WTC11 (cell line): Measurements from ENCODE around the gene SPOCK1. TPM values are rescaled to one million over a fixed set of nuclear protein-coding genes. Genes with fewer than 3 reads are reported as not detected.

Experiments
- ATAC-seq: fragments of 200-7000 bp; cut with Tn5 transposase; 2 replicates; pipeline ENCODE4 v1.10.0; 2021; ENCODE audit warnings: mild to moderate bottlenecking, moderate library complexity
- CTCF ChIA-PET: fragments of 300-600 bp; sonication (Branson Sonifier 250); formaldehyde crosslinking; loops from one replicate; lab custom pipeline; 2021; ENCODE audit warnings: antibody characterized with exemption; lab: Charles Lee
- POLR2A ChIA-PET: fragments of 350-600 bp; sonication (Branson Sonifier 250); formaldehyde crosslinking; loops from one replicate; lab custom pipeline; 2021; ENCODE audit warnings: antibody characterized with exemption; lab: Charles Lee
- DNase-seq: peaks from one replicate; pipeline ENCODE4 v3.0.0; 2021; ENCODE audit warnings: low spot score
- H3K27ac Mint-ChIP-seq: 2 replicates; pipeline ENCODE4 v1.8.0; 2021; ENCODE audit warnings: mixed read lengths
- H3K27me3 Mint-ChIP-seq: 2 replicates; pipeline ENCODE4 v1.8.0; 2021; ENCODE audit warnings: low read depth, mild to moderate bottlenecking, moderate library complexity, mixed read lengths
- H3K36me3 Mint-ChIP-seq: 2 replicates; pipeline ENCODE4 v1.8.0; 2021; ENCODE audit warnings: mixed read lengths
- H3K4me1 Mint-ChIP-seq: 2 replicates; pipeline ENCODE4 v1.8.0; 2022; ENCODE audit warnings: mixed read lengths
- H3K4me3 Mint-ChIP-seq: 2 replicates; pipeline ENCODE4 v1.8.0; 2021; ENCODE audit warnings: mild to moderate bottlenecking, moderate library complexity, mixed read lengths
- H3K9me3 Mint-ChIP-seq: 2 replicates; pipeline ENCODE4 v1.8.0; 2021; ENCODE audit warnings: mixed read lengths
- CREB1 ChIP-seq: sonication (generic); formaldehyde crosslinking; IDR thresholded peaks from 2 replicates; pipeline ENCODE4 v1.8.0; 2023; ENCODE audit warnings: mild to moderate bottlenecking, missing genetic modification reagents
- FOXJ3 ChIP-seq: sonication (generic); formaldehyde crosslinking; IDR thresholded peaks from 2 replicates; pipeline ENCODE4 v1.9.0; 2021; ENCODE audit warnings: missing genetic modification reagents, mild to moderate bottlenecking, borderline replicate concordance
- FOXK1 ChIP-seq: sonication (generic); formaldehyde crosslinking; IDR thresholded peaks from 2 replicates; pipeline ENCODE4 v1.8.0; 2022; ENCODE audit warnings: mild to moderate bottlenecking, moderate library complexity, missing genetic modification reagents
- JAZF1 ChIP-seq: fragments of 250-450 bp; sonication (Bioruptor Pico); IDR thresholded peaks from 2 replicates; pipeline ENCODE4 v1.9.0; 2021; ENCODE audit warnings: moderate library complexity, mild to moderate bottlenecking, inconsistent platforms
- JUN ChIP-seq: sonication (generic); formaldehyde crosslinking; IDR thresholded peaks from 2 replicates; pipeline ENCODE4 v1.8.0; 2023; ENCODE audit warnings: mild to moderate bottlenecking, missing genetic modification reagents
- NFYB ChIP-seq: sonication (generic); formaldehyde crosslinking; conservative IDR thresholded peaks from 2 replicates; pipeline ENCODE4 v1.8.0; 2022; ENCODE audit warnings: low read depth, missing genetic modification reagents
- NR1H2 ChIP-seq: sonication (generic); formaldehyde crosslinking; IDR thresholded peaks from 2 replicates; pipeline ENCODE4 v1.9.0; 2021; ENCODE audit warnings: mild to moderate bottlenecking, moderate library complexity, missing genetic modification reagents
- NR2C2 ChIP-seq: sonication (generic); formaldehyde crosslinking; IDR thresholded peaks from 2 replicates; pipeline ENCODE4 v1.8.0; 2022; ENCODE audit warnings: mild to moderate bottlenecking, missing genetic modification reagents
- SMAD4 ChIP-seq: sonication (generic); formaldehyde crosslinking; IDR thresholded peaks from 2 replicates; pipeline ENCODE4 v1.8.0; 2022; ENCODE audit warnings: mild to moderate bottlenecking, missing genetic modification reagents
- ZNF396 ChIP-seq: fragments of 250-450 bp; sonication (Bioruptor Pico); IDR thresholded peaks from 2 replicates; pipeline ENCODE4 v1.8.0; 2021; ENCODE audit warnings: mild to moderate bottlenecking, moderate library complexity, borderline replicate concordance
- total RNA-seq: library from RNA; stranded (reverse); gene quantifications from 3 replicates; pipeline ENCODE4 v1.2.3, GENCODE V29; 2021
- TF ChIP-seq, protein P1 (sequence below): sonication (generic); formaldehyde crosslinking; IDR thresholded peaks from 2 replicates; pipeline ENCODE4 v1.8.1; 2022; ENCODE audit warnings: low read depth, missing genetic modification reagents, borderline replicate concordance
- TF ChIP-seq, protein P2 (sequence below): sonication (generic); formaldehyde crosslinking; IDR thresholded peaks from 2 replicates; pipeline ENCODE4 v1.8.1; 2023; ENCODE audit warnings: mild to moderate bottlenecking, moderate library complexity, missing genetic modification reagents
- TF ChIP-seq, protein P3 (sequence below): sonication (generic); formaldehyde crosslinking; conservative IDR thresholded peaks from 2 replicates; pipeline ENCODE4 v1.8.1; 2023; ENCODE audit warnings: mild to moderate bottlenecking, low read depth, missing genetic modification reagents, moderate library complexity
- TF ChIP-seq, protein P4 (sequence below): sonication (generic); formaldehyde crosslinking; IDR thresholded peaks from 2 replicates; pipeline ENCODE4 v1.8.0; 2022; ENCODE audit warnings: mild to moderate bottlenecking, missing genetic modification reagents
- TF ChIP-seq, protein P5 (sequence below): fragments of 250-450 bp; sonication (Bioruptor Pico); IDR thresholded peaks from 2 replicates; pipeline ENCODE4 v2.1.2; 2022; ENCODE audit warnings: mild to moderate bottlenecking, moderate library complexity
- TF ChIP-seq, protein P6 (sequence below): sonication (generic); formaldehyde crosslinking; IDR thresholded peaks from 2 replicates; pipeline ENCODE4 v1.8.0; 2022; ENCODE audit warnings: mild to moderate bottlenecking, missing genetic modification reagents
- TF ChIP-seq, protein P7 (sequence below): sonication (generic); formaldehyde crosslinking; IDR thresholded peaks from 2 replicates; pipeline ENCODE4 v1.8.1; 2023; ENCODE audit warnings: mild to moderate bottlenecking, missing genetic modification reagents, moderate library complexity
- TF ChIP-seq, protein P8 (sequence below): sonication (generic); formaldehyde crosslinking; IDR thresholded peaks from 2 replicates; pipeline ENCODE4 v1.8.1; 2023; ENCODE audit warnings: mild to moderate bottlenecking, missing genetic modification reagents, moderate library complexity
- TF ChIP-seq, protein P9 (sequence below): fragments of 250-450 bp; sonication (Bioruptor Pico); IDR thresholded peaks from 2 replicates; pipeline ENCODE4 v1.9.0; 2021; ENCODE audit warnings: mild to moderate bottlenecking

The SPOCK1 gene
- total RNA-seq, 1 experiment from 2014 or later, result 15.2 TPM

DNA sequence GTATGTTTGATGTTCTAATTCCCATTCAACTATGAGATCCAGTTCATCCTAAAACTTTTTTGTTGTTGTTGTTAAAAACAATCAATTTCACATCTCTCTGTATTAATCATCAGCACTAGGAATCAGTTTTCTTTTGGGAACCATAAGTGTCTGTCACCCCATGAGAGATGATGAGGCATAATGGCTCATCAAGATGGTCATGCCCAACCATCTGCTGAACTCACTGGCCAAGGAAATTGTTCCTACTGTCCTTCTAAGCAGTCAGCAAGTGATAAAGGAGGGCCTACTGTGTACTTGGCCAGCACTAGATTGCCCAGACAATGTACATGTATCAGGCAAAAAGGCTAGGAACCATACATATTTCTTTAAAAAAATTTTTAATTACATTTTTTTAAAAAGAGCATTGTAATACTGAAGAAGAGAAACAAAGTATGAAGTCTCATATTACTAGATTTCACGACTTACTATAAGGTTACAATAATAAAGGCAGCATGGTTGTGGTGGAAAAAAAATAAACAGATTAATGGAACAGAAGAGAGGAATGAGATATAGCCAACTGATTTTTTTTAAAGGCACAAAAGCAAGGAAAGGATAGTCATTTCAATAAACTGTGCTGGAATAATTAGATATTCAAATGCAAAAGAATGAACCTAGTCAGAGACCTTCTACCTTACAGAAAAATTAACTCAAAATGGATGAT, 458.3 kb downstream of the SPOCK1 start (continued):
- TF ChIP-seq ZNF396 (CRISPR knock-in tag) (no peak), CREB1 (CRISPR knock-in tag) (no peak), JUN (CRISPR knock-in tag) (no peak)
- TF ChIP-seq, protein P1, sequence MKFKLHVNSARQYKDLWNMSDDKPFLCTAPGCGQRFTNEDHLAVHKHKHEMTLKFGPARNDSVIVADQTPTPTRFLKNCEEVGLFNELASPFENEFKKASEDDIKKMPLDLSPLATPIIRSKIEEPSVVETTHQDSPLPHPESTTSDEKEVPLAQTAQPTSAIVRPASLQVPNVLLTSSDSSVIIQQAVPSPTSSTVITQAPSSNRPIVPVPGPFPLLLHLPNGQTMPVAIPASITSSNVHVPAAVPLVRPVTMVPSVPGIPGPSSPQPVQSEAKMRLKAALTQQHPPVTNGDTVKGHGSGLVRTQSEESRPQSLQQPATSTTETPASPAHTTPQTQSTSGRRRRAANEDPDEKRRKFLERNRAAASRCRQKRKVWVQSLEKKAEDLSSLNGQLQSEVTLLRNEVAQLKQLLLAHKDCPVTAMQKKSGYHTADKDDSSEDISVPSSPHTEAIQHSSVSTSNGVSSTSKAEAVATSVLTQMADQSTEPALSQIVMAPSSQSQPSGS (CRISPR knock-in tag), result no peak

DNA sequence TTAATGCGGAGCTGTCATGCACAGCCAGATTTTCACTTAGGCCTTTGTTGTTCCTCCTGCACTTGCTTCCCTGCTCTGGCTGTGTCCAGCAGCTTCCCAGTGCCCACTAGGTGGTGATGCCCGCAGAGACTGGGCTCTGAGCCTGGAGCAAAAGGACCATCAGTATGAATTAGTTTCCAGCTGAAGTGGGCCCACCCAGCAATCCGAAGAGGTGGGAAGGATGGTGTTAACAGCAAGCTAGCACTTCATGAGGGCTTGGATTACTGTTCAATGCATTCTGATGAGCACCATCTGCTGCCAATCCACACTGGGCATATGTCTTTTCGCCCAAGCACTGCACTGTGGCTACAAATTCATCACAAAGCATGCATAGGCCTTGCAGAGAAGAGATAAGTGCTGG, 459.1 kb downstream of the SPOCK1 start:
- Mint-ChIP-seq H3K27me3 (no peaks in the 10 kb centered on the region), H3K4me1 (peaks cover 49% of the 10 kb centered on the region), H3K4me3 (no peak overlapping the region), H3K9me3 (peaks cover 35% of the 10 kb centered on the region), H3K27ac (no peak overlapping the region), H3K36me3 (peaks cover 11% of the 10 kb centered on the region)
- DNase-seq (no peak), ATAC-seq (no peak)
- POLR2A ChIA-PET, result no interaction called here
- CTCF ChIA-PET, result interaction anchor here (1.3 to 1.7 kb wide), 2 partner anchors 17 to 35 kb away, joined by 3 to 5 read pairs; no protein-coding TSS in a partner anchor
- TF ChIP-seq NR2C2, result no peak
- TF ChIP-seq NR1H2, result no peak
- TF ChIP-seq, protein P2, sequence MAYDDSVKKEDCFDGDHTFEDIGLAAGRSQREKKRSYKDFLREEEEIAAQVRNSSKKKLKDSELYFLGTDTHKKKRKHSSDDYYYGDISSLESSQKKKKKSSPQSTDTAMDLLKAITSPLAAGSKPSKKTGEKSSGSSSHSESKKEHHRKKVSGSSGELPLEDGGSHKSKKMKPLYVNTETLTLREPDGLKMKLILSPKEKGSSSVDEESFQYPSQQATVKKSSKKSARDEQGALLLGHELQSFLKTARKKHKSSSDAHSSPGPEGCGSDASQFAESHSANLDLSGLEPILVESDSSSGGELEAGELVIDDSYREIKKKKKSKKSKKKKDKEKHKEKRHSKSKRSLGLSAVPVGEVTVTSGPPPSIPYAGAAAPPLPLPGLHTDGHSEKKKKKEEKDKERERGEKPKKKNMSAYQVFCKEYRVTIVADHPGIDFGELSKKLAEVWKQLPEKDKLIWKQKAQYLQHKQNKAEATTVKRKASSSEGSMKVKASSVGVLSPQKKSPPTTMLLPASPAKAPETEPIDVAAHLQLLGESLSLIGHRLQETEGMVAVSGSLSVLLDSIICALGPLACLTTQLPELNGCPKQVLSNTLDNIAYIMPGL (CRISPR knock-in tag), result no peak
- TF ChIP-seq, protein P3, sequence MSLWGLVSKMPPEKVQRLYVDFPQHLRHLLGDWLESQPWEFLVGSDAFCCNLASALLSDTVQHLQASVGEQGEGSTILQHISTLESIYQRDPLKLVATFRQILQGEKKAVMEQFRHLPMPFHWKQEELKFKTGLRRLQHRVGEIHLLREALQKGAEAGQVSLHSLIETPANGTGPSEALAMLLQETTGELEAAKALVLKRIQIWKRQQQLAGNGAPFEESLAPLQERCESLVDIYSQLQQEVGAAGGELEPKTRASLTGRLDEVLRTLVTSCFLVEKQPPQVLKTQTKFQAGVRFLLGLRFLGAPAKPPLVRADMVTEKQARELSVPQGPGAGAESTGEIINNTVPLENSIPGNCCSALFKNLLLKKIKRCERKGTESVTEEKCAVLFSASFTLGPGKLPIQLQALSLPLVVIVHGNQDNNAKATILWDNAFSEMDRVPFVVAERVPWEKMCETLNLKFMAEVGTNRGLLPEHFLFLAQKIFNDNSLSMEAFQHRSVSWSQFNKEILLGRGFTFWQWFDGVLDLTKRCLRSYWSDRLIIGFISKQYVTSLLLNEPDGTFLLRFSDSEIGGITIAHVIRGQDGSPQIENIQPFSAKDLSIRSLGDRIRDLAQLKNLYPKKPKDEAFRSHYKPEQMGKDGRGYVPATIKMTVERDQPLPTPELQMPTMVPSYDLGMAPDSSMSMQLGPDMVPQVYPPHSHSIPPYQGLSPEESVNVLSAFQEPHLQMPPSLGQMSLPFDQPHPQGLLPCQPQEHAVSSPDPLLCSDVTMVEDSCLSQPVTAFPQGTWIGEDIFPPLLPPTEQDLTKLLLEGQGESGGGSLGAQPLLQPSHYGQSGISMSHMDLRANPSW (CRISPR knock-in tag), result no peak
- TF ChIP-seq, protein P4, sequence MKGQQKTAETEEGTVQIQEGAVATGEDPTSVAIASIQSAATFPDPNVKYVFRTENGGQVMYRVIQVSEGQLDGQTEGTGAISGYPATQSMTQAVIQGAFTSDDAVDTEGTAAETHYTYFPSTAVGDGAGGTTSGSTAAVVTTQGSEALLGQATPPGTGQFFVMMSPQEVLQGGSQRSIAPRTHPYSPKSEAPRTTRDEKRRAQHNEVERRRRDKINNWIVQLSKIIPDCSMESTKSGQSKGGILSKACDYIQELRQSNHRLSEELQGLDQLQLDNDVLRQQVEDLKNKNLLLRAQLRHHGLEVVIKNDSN (CRISPR knock-in tag), result no peak
- no peak for TF ChIP-seq ZNF396 (CRISPR knock-in tag)
- TF ChIP-seq FOXJ3 (CRISPR knock-in tag), result no peak
- TF ChIP-seq, protein P5, sequence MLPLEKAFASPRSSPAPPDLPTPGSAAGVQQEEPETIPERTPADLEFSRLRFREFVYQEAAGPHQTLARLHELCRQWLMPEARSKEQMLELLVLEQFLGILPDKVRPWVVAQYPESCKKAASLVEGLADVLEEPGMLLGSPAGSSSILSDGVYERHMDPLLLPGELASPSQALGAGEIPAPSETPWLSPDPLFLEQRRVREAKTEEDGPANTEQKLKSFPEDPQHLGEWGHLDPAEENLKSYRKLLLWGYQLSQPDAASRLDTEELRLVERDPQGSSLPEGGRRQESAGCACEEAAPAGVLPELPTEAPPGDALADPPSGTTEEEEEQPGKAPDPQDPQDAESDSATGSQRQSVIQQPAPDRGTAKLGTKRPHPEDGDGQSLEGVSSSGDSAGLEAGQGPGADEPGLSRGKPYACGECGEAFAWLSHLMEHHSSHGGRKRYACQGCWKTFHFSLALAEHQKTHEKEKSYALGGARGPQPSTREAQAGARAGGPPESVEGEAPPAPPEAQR (CRISPR knock-in tag), result no peak
- no peak for TF ChIP-seq NFYB (CRISPR knock-in tag)
- TF ChIP-seq, protein P6, sequence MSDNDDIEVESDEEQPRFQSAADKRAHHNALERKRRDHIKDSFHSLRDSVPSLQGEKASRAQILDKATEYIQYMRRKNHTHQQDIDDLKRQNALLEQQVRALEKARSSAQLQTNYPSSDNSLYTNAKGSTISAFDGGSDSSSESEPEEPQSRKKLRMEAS, result no peak
- TF ChIP-seq SMAD4 (CRISPR knock-in tag), result no peak
- TF ChIP-seq JAZF1 (CRISPR knock-in tag), result no peak
- TF ChIP-seq, protein P7, sequence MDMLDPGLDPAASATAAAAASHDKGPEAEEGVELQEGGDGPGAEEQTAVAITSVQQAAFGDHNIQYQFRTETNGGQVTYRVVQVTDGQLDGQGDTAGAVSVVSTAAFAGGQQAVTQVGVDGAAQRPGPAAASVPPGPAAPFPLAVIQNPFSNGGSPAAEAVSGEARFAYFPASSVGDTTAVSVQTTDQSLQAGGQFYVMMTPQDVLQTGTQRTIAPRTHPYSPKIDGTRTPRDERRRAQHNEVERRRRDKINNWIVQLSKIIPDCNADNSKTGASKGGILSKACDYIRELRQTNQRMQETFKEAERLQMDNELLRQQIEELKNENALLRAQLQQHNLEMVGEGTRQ (CRISPR knock-in tag), result no peak
- TF ChIP-seq, protein P8, sequence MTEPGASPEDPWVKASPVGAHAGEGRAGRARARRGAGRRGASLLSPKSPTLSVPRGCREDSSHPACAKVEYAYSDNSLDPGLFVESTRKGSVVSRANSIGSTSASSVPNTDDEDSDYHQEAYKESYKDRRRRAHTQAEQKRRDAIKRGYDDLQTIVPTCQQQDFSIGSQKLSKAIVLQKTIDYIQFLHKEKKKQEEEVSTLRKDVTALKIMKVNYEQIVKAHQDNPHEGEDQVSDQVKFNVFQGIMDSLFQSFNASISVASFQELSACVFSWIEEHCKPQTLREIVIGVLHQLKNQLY (CRISPR knock-in tag), result no peak
- TF ChIP-seq FOXK1 (CRISPR knock-in tag), result no peak
- TF ChIP-seq, protein P9, sequence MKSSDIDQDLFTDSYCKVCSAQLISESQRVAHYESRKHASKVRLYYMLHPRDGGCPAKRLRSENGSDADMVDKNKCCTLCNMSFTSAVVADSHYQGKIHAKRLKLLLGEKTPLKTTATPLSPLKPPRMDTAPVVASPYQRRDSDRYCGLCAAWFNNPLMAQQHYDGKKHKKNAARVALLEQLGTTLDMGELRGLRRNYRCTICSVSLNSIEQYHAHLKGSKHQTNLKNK (CRISPR knock-in tag), result no peak
- TF ChIP-seq, protein P1 (CRISPR knock-in tag), result no peak
